Measurements from ENCODE around the gene ZNF302.
"Not testable (repeated sequence)": the region's sequence is repeated elsewhere in the genome, so short reads cannot be mapped to it uniquely, and the experiment has no call there.

Gene ZNF302

DNA sequence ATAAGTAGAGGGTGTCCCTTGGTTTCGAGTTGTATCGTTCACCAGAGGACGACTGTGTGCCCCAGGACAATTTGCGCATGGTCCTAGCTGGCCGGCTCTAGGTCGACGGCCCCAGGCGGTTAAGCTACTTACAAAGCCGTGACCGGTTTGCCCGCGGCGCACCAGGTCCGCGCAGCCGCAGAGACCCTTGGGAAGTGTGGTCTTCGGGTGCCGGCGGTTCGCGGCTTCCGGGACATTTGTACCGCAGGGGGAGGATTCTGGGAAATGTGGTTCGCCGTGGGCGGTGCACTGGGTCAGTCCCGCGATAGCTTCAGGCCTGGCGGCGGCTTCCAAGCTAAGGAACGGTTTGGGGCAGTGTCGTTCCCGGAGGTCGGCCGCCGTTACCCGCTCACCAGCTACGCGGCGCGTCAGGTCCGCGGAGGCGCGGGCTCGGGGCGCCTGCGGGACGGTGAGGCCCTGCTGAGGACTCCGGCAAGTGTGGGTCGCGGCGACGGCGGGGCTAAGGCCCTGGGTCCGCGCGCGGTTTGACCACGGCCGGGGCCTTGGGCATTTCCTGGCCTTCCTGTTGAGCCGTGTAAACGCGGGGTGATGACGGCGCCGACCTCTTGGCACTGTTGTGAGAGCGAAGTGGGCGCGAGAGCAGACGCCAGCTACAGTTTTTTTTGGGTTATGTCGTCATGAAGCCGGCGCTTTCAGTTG is at the start of gene ZNF302:
Gene ZNF302, plus strand, starts transcription at position 293 of the 699 bp plus-strand sequence. CDS start 1,127 bp downstream, outside the sequence.
- DNase-seq = peak; percentile 94

DNA sequence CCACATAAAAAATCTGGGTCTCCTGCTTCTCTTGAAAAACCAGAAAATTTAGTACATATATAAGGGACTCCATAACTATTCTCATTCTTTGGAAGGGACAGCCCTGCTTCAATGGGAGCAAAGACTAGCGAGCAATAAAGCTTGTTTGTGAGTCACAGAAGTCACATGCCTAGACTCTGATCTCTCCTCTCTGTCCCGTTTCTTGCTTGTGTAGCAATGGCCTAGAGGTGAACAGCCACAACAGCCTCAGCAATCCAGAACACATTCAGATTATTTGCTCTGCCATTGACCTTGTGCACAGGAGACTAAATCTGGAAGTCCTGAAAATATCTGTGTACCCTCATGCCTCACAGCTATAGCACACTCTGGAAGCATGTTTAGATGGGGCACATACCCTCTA is 43.7 kb upstream of the ZNF302 start:
- no peak for DNase-seq

DNA sequence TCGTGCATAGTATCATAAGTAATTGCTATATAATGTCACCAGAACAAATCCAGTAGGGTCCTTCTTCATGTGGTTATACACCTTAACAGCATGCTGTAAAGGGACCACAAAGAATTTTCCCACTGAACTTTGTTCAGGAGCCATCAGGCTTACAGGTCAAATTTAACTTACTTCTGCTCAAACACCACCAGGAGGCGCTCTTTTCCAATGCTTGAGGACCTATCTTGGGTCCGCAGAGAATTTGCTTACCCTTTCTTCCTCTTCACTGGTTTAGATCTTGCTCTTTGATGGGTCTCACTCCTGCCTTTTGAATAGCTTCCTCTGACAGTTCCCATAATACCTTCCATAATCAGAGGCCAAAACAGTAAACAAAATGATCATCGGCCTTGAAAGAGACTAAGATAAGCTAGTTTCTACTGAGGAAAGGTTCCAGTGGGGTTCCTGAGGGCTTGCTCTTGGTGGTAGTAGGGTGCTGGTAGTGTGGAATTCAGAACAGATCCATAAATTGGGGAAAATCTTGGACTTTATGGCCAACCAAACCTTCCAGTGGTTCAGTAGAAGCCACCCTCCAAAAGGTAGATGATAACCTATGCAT is 37.9 kb upstream of the ZNF302 start:
- peak; percentile 61 to 64 for DNase-seq

DNA sequence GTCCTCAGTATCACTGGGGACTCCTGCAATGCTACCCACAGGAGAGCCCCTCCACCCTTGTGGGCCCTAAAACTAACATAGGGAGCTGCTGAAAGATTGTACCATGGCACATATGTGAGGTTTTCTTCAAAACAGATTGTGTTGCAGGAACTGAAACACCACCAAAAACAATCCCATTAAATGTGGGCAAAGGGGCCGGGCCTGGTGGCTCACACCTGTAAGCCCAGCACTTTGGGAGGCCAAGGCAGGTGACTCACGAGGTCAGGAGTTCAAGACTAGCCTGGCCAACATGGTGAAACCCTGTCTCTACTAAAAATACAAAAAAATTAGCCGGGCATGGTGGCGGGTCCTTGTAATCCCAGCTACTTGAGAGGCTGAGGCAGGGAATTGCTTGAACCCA is 35.2 kb upstream of the ZNF302 start:
- no peak for DNase-seq

DNA sequence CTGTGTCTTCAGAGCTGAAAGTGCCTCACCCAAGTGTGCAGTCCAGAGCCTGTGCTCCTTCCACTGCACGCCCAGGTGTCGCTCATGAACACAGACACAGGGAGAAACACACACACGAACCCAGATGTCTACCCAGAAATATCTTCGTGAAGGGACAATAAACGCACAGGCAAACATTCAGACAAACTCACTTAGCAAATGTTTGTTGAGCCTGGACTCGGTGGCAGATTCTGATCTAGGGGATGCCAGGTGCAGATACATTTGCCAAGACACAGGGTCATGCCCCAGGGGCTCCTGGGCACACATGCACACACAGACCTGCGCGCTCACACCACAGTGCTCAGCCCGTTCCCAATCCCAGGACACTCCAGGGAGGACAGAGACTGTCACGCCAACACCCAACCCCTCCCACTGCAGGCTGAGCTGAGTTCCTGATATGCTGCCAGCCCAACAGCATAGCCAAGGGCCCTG is 32.5 kb upstream of the ZNF302 start:
- DNase-seq = no peak

DNA sequence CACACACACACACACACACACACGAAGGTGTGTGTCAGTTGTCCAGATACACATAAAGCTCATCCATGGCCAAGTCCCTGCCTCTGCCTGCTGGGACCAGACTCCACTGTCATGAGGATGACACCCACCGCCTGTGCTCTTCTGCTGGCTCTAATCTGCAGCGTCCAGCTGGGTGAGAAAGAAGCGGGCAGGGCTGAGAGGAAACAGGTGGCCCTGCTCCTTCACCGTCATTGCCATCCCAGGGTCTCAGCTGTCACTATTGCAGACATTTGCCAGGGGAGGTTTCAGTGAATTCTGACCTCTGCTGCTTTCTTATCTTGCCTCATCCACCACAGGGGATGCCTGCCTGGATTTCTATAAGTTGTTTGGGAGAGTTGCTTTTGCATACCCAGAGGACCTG is 31.9 kb upstream of the ZNF302 start:
- DNase-seq = no peak

DNA sequence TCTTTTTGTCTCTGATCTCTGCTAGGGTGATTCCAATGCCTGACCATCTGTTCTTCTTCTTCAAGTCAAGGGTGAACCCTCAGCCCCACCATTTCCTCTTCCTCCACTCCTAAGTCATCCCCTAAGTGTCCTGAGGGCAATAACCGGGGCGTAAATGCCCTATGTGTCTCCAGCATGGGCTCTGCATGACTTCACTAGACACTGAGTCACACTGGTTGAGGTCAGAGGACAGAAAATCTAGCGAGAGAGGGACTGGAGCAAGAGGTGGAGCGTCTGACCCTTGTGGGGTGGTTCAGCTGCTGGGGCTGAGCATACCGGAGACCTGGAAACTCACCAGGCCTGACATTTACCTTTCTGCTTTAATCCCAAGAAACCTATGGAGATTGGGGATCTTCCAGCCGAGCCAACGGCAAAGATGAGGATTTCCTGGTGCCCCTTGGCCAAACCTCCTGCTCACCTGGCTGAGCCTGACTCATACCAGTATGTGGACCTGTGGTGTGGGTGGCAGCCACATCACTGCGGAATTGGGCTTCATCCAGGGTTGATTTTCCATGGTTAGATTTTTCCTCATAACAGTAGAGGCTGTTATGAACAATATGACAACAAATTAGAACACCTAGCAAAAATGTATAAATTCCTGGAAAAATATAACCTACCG is 27.5 kb upstream of the ZNF302 start:
- no peak for DNase-seq

DNA sequence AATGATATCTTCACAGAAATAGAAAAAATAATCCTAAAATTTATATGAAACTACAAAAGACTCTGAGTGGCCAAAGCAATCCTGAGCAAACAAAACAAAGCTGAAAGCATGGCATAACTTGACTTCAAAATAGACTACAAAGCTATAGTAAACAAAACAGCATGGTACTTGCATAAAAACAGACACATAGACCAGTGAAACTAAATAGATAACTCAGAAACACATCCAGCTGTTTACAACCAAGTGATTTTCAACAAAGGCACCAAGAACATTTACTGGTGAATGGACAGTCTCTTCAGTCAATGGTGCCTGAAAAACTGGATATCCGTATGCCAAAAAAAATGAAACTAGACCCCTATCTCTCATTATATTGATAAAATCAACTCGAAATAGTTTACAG is 25.7 kb upstream of the ZNF302 start:
- no peak for DNase-seq

DNA sequence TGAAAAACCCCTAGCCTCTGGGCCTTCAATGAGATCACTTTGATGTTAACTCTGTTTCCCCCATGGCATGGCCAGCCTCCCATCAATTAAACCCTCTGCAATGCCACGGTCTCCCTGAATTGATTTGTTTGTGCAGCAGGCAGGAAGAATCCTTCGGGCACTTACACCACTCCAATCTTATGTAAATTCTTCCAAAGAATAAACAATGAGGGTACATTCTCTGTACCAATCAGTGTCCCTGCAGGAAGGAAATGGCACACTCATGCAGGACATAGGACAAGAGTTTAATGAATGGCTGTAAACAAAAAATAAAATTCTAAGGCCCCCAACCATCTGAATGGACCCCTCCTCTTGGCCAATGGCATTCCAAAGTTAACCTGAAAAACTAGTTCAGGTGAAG is 22.7 kb upstream of the ZNF302 start:
- no peak for DNase-seq

DNA sequence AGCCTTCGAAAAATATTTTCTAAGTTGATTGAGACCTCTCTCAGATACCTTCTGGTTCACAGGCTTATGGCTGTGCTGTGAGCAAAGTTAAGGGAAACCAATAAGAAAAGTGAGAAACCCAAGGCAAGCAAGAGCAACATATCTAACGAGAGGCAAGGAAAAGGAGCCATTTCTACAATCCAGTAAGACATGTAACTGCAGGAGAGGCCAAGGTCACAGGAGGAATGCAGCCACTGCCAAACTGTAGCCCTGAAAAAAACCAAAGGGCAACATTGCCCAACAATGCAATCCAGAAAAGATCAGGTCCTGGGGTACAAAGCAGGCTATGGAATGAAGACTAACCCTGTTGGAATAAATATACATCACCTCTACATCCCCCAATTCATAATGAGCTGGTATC is 21.8 kb upstream of the ZNF302 start:
- no peak for DNase-seq

DNA sequence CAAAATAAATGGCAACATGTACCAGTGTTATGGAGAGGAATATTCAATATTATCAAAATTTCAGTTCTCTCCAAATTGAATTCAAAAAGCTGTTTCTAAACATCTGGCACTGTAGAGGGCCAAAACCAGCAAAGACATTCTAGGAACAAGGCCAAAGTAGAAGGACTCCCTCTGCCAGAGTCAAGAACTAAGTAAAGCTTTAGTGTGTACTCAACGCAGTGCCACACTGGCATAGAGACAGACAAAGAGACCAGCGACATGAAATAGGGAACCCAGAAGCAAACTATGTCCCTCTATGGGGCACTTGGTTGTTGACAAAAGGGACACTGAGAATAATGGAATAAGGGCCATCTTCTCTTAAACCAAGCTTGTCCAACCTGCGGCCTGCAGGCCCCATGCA is 16.1 kb upstream of the ZNF302 start:
- no peak for DNase-seq

DNA sequence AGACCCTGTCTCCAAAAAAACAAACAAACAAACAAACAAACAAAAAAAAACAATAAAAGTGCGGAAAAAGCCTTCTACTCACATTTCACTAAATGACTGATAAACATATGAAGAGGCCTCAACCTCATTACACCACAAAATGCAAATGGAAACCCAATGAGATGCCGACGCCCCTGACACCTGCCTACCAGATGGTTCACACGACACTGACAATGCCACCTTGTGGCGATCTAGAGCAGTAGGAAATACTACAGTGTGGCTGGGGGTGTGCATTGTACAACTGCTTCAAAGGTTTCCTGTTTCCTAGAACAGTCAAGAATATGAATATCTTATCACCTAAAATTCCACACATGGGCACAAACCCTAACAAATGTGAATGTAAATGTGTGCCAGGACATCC is 14.6 kb upstream of the ZNF302 start:
- DNase-seq = peak; percentile 29 to 37

DNA sequence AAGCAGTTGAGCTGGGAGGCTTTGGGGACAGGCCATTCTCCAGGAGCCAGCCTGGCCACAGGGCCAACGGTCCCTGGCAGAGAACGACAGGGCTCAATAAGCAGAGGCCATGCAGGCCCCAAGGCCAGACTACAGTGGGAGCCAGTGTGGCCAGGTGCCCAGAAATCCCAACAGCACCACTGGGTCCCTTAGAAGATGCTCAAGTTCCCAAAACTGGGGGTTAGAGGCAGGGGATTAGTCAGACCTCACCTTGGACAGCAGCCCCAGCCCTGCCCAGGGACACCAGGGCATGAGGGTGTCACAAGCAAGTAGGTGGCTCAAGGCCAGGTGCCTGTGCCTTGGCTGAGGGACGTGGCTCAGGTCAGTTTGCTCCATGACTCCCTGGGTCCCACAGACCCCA is 13.3 kb upstream of the ZNF302 start:
- DNase-seq = no peak

DNA sequence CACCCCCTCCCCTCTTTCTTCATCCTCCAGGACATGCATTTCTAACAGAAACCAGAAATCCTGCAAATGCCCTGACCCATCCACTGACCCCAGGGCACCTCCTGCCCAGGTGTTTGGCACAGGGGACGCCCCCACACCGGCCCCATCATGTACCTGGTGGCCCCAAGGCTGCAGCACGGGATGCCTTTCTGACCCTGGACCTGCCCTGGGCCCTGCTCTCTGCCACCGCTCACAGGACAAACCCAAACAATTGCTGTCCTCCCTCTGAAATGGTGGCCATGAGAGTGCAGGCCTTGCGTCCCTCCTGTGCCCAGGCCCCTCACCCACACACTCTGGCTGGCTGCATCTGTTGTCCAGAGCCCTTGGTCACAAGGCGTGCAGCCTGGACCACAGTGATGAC is 12.6 kb upstream of the ZNF302 start:
- no peak for DNase-seq

DNA sequence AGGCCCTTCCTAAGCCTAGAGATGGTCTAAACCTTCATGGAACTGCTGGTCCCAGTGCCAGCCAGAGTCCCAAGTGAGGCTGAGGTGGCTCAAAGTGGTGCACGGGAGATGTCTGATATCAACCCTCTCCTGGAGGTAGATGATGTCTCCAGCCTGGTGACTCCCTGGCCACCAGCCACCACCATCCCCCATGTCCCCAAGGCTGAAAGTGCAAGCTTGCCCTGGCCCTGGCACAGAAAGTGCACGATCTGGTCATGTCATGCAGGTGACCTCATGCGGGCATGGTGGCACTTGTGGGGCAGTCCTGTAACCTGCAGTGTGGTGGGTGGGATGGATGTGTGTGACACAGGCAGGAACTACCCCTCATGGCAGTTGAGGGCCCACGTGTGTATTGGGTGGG is 12.2 kb upstream of the ZNF302 start:
- DNase-seq = not testable (repeated sequence)

DNA sequence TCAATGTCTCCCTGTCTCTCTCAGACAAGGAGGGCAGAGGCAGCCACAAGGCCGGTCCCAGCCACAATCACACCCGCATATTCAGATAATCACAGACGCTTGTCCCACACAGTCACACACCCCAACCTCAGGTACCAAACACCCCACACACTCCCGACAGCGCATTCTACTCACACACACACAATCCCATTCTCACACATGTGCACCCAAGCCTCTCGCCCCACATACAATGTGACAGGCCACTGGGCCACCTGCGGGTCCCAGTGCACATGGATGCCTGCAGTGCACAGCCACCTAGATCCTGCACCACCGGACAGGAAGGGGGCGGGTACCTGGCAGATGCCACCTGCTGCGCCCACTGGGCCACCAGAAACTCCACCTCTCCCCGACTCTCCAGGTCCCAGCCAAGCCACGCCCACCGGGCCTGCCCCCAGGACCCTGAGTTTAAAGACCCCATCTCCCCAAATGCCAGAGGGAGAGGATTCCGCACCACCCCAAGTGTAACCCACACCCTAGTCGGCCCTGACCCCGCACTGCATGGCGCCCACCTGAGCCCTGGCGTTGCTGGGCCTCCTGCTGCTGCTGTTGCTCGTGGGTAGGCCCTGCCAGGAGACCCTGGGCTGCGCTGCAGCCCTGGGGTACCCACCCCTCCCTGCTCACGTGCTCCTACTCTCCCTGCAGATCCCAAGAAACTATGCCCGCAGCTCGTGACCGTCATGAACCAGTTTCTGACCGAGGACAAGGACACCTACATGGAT is 11.1 kb upstream of the ZNF302 start:
- no peak for DNase-seq

DNA sequence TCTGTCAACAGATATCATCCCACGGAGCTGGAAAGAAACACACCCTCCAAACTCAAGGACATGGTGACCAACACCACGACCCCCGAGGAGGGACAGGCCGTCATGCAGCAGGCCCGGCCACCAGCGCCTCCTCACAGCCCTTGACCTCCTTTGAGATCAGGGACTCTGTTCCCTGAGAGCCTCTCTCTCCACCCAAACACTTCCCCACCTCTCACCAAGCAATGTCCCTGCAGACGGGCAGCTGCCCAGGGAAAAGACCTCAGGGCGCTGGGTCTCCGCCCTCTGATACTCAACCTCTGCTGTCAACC is 10.6 kb upstream of the ZNF302 start:
- DNase-seq = no peak

DNA sequence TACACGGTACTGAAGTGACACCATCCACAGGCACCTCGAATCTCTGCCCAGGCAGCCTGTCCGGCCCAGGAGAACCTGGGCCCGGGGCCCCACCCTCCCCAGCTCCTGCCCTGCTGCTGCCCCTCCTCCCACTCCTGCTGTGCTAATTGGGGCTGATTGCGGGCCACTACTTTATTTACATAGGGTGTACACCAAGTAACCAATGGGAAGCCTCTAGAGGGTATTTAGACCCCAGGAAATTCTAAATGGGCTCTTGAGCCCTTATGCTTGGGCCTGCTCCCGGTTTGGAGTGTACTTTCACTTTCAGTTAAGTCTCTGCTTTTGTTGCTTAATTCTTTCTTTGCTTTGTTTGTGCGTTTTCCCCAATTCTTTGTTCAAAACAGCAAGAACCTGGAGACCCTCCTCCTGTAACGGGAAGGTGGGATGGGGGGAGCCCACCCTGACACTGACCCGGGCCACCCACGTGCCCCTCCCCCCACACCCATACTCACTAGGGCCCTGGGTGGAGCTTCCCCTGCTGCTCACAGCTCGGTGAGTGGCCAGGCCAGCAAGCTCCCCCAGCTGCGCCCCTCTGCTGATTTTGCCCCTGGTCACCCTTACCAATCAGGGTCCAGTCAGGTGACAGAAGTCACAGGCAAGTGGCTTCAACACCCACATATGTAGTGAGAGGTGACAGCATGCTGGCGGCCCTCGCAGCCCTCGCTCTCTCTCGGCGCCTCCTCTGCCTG is 10.0 kb upstream of the ZNF302 start:
- DNase-seq = no peak

DNA sequence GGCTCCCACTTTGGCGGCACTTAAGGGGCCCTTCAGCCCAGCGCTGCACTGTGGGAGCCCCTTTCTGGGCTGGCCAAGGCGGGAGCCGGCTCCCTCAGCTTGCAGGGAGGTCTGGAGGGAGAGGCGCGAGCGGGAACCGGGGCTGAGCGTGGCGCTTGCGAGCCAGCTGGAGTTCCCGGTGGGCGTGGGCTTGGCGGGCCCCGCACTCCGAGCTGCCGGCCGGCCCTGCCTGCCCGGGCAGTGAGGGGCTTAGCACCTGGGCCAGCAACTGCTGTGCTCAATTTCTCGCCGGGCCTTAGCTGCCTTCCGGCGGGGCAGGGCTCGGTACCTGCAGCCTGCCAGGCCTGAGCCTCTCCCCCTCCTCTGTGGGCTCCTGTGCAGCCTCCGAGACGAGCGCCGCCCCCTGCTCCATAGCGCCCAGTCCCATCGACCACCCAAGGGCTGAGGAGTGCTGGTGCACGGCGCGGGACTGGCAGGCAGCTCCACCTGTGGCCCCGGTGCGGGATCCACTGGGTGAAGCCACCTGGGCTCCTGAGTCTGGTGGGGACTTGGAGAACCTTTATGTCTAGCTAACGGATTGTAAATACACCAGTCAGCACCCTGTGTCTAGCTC is 9.3 kb upstream of the ZNF302 start:
- DNase-seq = not testable (repeated sequence)

DNA sequence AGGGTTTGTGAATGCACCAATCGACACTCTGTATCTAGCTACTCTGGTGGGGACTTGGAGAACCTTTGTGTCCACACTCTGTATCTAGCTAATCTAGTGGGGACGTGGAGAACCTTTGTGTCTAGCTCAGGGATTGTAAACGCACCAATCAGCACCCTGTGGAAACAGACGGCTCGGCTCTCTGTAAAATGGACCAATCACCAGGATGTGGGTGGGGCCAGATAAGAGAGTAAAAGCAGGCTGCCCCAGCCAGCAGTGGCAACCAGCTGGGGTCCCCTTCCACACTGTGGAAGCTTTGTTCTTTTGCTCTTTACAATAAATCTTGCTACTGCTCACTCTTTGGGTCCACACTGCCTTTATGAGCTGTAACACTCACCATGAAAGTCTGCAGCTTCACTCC is 8.8 kb upstream of the ZNF302 start:
- DNase-seq = not testable (repeated sequence)

DNA sequence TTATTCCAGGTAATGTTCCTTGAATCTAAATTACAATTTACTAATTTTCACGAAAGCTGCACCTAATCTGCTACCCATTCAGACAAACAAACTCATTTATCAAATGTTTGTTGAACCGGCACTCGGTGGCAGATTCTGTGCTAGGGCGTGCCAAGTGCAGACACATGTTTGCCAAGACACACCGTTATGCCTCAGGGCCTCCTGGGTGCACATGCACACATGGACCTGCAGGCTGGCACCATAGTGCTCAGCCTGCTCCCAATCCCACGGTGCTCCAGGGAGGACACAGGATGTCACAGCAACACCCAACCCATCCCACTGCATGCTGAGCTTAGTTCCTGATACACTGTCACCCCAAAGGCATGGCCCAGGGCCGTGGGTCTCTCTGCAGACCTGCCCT is 8.2 kb upstream of the ZNF302 start:
- no peak for DNase-seq

DNA sequence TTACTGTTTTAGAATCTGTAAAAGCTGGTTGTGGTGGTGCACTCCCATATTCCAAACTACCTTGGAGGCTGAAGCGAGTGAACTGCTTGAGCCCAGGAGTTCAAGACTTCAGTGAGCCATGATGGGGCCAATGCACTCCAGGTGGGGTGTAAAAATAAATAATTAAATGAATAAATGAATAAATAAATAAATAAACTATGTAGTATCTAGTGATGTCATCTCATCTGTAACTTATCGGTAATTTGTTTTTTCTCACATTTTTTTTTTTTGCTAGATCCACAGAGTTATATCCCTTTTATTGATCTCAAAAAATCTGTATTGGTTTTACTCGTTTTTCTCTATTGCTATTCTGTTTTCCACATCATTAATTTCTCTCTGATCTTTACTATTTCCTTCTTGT is 5.5 kb upstream of the ZNF302 start:
- no peak for DNase-seq

DNA sequence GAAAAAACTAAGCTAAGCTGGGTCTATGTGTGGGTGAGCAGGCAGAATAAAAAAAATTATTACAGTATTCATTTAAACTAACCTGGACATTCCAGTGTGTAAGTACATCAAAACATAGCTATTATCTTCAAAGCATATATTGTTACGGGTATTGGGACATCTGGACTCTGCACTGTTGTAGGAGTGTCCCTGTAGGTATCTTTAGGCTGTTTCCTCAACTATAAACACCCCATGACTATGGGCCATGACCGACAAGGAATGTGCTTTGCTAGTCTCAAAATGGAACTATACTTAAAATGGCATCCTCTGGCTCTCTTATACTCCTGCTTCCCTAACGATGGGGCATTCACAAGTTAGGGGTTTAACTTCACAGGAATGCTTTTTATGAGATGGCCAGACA is 3.9 kb upstream of the ZNF302 start:
- DNase-seq = no peak
